ENCODE data around the gene MOGAT1. TPM values are rescaled to one million over a fixed set of nuclear protein-coding genes. Genes with fewer than 3 reads are reported as not detected.

Gene MOGAT1
- total RNA-seq, 1 donor from 2014 or later = not detected

GRCh38 chr2:222733846-222734702, 62.6 kb downstream of the MOGAT1 start:
- TF ChIP-seq CTCF (IDR thresholded peaks at IDR 0.05; ENCODE audit: insufficient read depth, low read length, poor library complexity, severe bottlenecking) = no peak
- DNase-seq (ENCODE audit: low read depth) = no peak
- H3K36me3 ChIP-seq (ENCODE audit: control insufficient read depth, insufficient read depth, low read length) = no peaks in the 10 kb centered on the region
- H3K4me3 ChIP-seq (ENCODE audit: low read depth, low read length) = no peak overlapping the region
- H3K27me3 ChIP-seq (ENCODE audit: control insufficient read depth, insufficient read depth, low read length) = no peaks in the 10 kb centered on the region

- no peaks in the 10 kb centered on the region for H3K27me3 ChIP-seq (ENCODE audit: control insufficient read depth, insufficient read depth, low read length)
- TF ChIP-seq CTCF (IDR thresholded peaks at IDR 0.05; ENCODE audit: insufficient read depth, low read length, poor library complexity, severe bottlenecking) = no peak
- no peak for DNase-seq (ENCODE audit: low read depth)
- no peak overlapping the region for H3K4me3 ChIP-seq (ENCODE audit: low read depth, low read length)
- no peaks in the 10 kb centered on the region for H3K36me3 ChIP-seq (ENCODE audit: control insufficient read depth, insufficient read depth, low read length)
These were observed 63.2 kb downstream of the MOGAT1 start for GRCh38 chr2:222734703-222735014.

GRCh38 chr2:222736301-222736700, 64.8 kb downstream of the MOGAT1 start:
- no peak for TF ChIP-seq CTCF (IDR thresholded peaks at IDR 0.05; ENCODE audit: insufficient read depth, low read length, poor library complexity, severe bottlenecking)
- no peaks in the 10 kb centered on the region for H3K27me3 ChIP-seq (ENCODE audit: control insufficient read depth, insufficient read depth, low read length)
- H3K4me3 ChIP-seq (ENCODE audit: low read depth, low read length) = no peak overlapping the region
- DNase-seq (ENCODE audit: low read depth) = no peak
- no peaks in the 10 kb centered on the region for H3K36me3 ChIP-seq (ENCODE audit: control insufficient read depth, insufficient read depth, low read length)

GRCh38 chr2:222736924-222737323, 65.5 kb downstream of the MOGAT1 start:
- H3K4me3 ChIP-seq (ENCODE audit: low read depth, low read length) = no peak overlapping the region
- no peak for TF ChIP-seq CTCF (IDR thresholded peaks at IDR 0.05; ENCODE audit: insufficient read depth, low read length, poor library complexity, severe bottlenecking)
- H3K36me3 ChIP-seq (ENCODE audit: control insufficient read depth, insufficient read depth, low read length) = no peaks in the 10 kb centered on the region
- no peaks in the 10 kb centered on the region for H3K27me3 ChIP-seq (ENCODE audit: control insufficient read depth, insufficient read depth, low read length)
- no peak for DNase-seq (ENCODE audit: low read depth)

GRCh38 chr2:222738312-222738711, 66.9 kb downstream of the MOGAT1 start:
- no peak for DNase-seq (ENCODE audit: low read depth)
- H3K36me3 ChIP-seq (ENCODE audit: control insufficient read depth, insufficient read depth, low read length) = no peaks in the 10 kb centered on the region
- no peak for TF ChIP-seq CTCF (IDR thresholded peaks at IDR 0.05; ENCODE audit: insufficient read depth, low read length, poor library complexity, severe bottlenecking)
- no peaks in the 10 kb centered on the region for H3K27me3 ChIP-seq (ENCODE audit: control insufficient read depth, insufficient read depth, low read length)
- H3K4me3 ChIP-seq (ENCODE audit: low read depth, low read length) = no peak overlapping the region

- Histone ChIP-seq H3K4me3 (ENCODE audit: low read depth, low read length) (no peak overlapping the region), H3K36me3 (ENCODE audit: control insufficient read depth, insufficient read depth, low read length) (no peaks in the 10 kb centered on the region), H3K27me3 (ENCODE audit: control insufficient read depth, insufficient read depth, low read length) (no peaks in the 10 kb centered on the region)
- DNase-seq (ENCODE audit: low read depth) = no peak
- no peak for TF ChIP-seq CTCF (IDR thresholded peaks at IDR 0.05; ENCODE audit: insufficient read depth, low read length, poor library complexity, severe bottlenecking)
These were observed 67.4 kb downstream of the MOGAT1 start for GRCh38 chr2:222738809-222739208.

Measured in kidney epithelial cell (primary cell).